Right cardiac atrium (tissue), 5 donors: ENCODE measurements around the gene PWP2. TPM values are rescaled to one million over a fixed set of nuclear protein-coding genes. Genes with fewer than 3 reads are reported as not detected.

ENCODE experiments used
- ATAC-seq, 2 donors: fragments of 200-7000 bp; cut with Tn5 transposase; one replicate each; pipeline versions ENCODE4 v1.8.0 to v1.9.1; 2020; ENCODE audit warnings: moderate library complexity in 2 of 2, mild to moderate bottlenecking in 1 of 2
- DNase-seq, 3 donors: peaks; one replicate each; pipeline ENCODE4 v3.0.0-alpha.2; 2020
- H3K27ac ChIP-seq: one replicate; pipeline ENCODE4 v1.5.1; 2013; ENCODE audit warnings: mild to moderate bottlenecking, low read length, control low read depth, moderate library complexity
- H3K27me3 ChIP-seq: one replicate; pipeline ENCODE4 v1.6.1; 2013; ENCODE audit not compliant: control insufficient read depth, insufficient read depth
- H3K4me1 ChIP-seq: one replicate; pipeline ENCODE4 v1.6.1; 2013; ENCODE audit warnings: low read length; ENCODE audit not compliant: control insufficient read depth, insufficient read depth
- H3K4me3 ChIP-seq: one replicate; pipeline ENCODE4 v1.5.1; 2013; ENCODE audit warnings: low read length, control low read depth
- H3K9me3 ChIP-seq: one replicate; pipeline ENCODE4 v1.6.1; 2013; ENCODE audit warnings: low read length; ENCODE audit not compliant: control insufficient read depth
- WGBS: extraction: QIAGEN DNeasy Blood & Tissue Kit; methylation state at CpG from one replicate; pipeline ENCODE4 v1.1.7; 2013; 5-methylcytosine and 5-hydroxymethylcytosine counted together
- intact Hi-C, 4 donors: fragments of 100-400 bp; cut with DNase I; formaldehyde crosslinking; loops; one replicate each; pipeline versions ENCODE4 v1.11.0 to v1.14.0; 2022 to 2023
- polyA plus RNA-seq: library from polyadenylated mRNA; stranded (reverse); fragments of 200-250 nt; gene quantifications from one replicate; pipeline ENCODE4 v1.2.3, GENCODE V29; 2013
- total RNA-seq, 4 donors: library from RNA; stranded (reverse); fragmentation: NEBNext Ultra II Directional; extraction: Animal tissue kit (Norgen Biotek cat#: 25700); gene quantifications; one replicate each; pipeline ENCODE4 v1.2.1, GENCODE V29; 2021
- donor health status: healthy with polysubstance abuse.
- donor health status: DM: no; HTN: yes; CAD: no.
- donor health status: DM: no; HTN: no; CAD: no.
- donor health status: DM: no; HTN: yes; CAD: no; lungs with severe emphysema.
- donor health status: DM: yes; HTN: yes; CAD: no.

Gene PWP2
- total and polyA plus RNA-seq, 5 donors: 0.94 to 8.9 (median 1.6) TPM

DNA sequence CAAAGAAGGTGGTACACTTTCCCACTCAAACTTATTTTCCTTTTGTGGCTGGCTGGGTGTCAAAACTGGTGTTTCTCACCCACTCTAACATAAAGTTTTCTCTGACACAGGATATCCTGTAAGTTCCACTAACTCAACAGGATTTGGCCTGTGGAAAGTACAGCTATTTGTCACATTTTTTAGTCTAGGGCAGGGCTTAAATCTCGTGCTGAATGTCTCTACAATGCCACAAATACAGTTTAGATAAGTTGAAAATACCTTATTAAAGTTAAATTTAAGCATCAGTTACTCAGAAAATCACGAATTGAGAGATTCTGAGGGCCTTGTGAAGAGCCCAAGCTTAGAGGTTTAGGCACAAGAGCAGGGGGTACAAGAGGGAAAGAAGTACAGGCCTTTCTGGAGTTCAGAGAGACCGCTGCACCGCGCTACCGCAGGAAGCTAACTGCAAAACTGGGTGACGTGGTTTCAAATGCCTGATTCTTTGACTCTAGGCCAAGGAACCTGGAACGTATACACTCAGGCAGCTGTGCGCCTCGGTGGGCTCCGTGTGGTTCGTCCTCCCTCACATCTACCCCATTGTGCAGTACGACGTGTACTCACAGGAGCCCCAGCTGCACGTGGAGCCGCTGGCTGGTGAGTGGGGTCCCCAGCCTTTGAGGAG is 23.4 kb upstream of the PWP2 start:
- Histone ChIP-seq H3K9me3 (no peaks in the 10 kb centered on the region), H3K4me3 (no peak overlapping the region), H3K4me1 (peaks cover 19% of the 10 kb centered on the region), H3K27ac (peak overlapping the region; percentile 11), H3K27me3 (no peaks in the 10 kb centered on the region)
- intact Hi-C loops: no loop called here
- WGBS: 69% methylated on average over 16 of the region's 16 CpGs
- no peak for DNase-seq
- ATAC-seq: peak in 1 of 2 donors; percentile 46

- DNase-seq (no peak), ATAC-seq (no peak)
- intact Hi-C loops: no loop called here
- no peaks in the 10 kb centered on the region for H3K27me3 ChIP-seq
- H3K27ac ChIP-seq: peak overlapping the region; percentile 3
- no peaks in the 10 kb centered on the region for H3K9me3 ChIP-seq
- H3K4me3 ChIP-seq: no peak overlapping the region
- H3K4me1 ChIP-seq: peaks cover 19% of the 10 kb centered on the region
- 88% methylated on average over 7 of the region's 7 CpGs for WGBS
These were observed 22.5 kb upstream of the PWP2 start for GRCh38 chr21:44084496-44085241.

- H3K27me3 ChIP-seq: no peaks in the 10 kb centered on the region
- H3K4me3 ChIP-seq: no peak overlapping the region
- peak overlapping the region; percentile 76 for H3K27ac ChIP-seq
- intact Hi-C loops: no loop called here
- no peaks in the 10 kb centered on the region for H3K9me3 ChIP-seq
- DNase-seq (peak in 1 of 3 donors; percentile 63), ATAC-seq (peak; percentile 55 to 59)
- 55% methylated on average over 15 of the region's 15 CpGs for WGBS
- H3K4me1 ChIP-seq: peaks cover 19% of the 10 kb centered on the region
These were observed 21.5 kb upstream of the PWP2 start for GRCh38 chr21:44085491-44086321.

- DNase-seq (no peak), ATAC-seq (peak; percentile 9 to 15)
- Histone ChIP-seq H3K27ac (peak overlapping the region; percentile 76), H3K4me3 (no peak overlapping the region), H3K27me3 (no peaks in the 10 kb centered on the region), H3K9me3 (no peaks in the 10 kb centered on the region), H3K4me1 (peaks cover 19% of the 10 kb centered on the region)
- intact Hi-C loops: no loop called here
- 68% methylated on average over 21 of the region's 21 CpGs for WGBS
These were observed 20.4 kb upstream of the PWP2 start for GRCh38 chr21:44086636-44087425.

DNA sequence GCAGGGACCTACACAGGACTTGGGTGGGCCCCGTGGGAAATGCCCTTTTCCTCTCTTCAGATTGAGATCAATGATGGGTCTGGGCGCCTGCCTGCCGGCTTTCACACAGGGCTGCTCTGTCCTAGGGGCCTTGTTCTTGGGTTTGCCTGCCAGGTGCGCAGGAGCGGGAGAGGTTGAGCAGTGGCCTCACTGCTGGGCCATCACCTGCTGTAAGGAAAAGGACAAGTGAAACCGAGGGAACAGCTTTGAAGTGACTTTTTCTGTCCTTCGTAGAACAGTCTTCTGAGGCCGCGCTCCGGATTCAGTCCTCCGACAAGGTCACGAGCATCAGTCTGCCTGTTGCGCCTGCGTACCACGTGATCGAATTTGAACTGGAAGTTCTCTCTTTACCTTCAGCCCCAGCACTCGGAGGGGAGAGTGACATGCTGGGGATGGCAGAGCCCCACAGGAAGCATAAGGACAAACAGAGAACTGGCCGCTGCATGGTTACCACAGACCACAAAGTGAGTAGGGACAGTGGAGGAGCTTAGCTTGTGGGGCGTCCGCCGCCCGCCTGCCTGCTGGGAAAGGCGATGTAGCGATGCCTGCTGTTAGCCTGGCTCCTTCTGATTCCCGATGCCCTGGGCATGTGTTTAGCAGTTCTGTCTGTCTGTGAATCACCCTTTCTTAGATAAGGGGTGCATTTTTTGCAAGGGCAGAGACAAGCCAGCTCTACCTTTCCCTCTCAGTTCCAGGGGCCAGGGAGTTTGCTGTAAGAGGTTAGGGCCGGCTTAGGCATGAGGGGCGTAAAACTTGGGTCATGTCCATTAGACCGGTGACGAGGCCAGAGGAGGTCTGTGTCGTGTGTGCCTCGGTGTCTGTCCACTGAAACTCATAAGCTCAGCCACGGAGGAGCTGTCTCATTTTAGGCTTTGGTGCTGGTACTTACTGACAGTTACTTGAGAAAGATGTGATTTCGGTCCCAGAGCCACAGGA is 19.5 kb upstream of the PWP2 start:
- H3K4me3 ChIP-seq: no peak overlapping the region
- H3K4me1 ChIP-seq: peaks cover 19% of the 10 kb centered on the region
- 82% methylated on average over 33 of the region's 33 CpGs for WGBS
- no peaks in the 10 kb centered on the region for H3K27me3 ChIP-seq
- intact Hi-C loops: no loop called here
- DNase-seq: no peak
- no peak for ATAC-seq
- no peak overlapping the region for H3K27ac ChIP-seq
- no peaks in the 10 kb centered on the region for H3K9me3 ChIP-seq

- Histone ChIP-seq H3K27me3 (no peaks in the 10 kb centered on the region), H3K9me3 (no peaks in the 10 kb centered on the region)
- intact Hi-C loops: no loop called here
These were observed 18.8 kb upstream of the PWP2 start for GRCh38 chr21:44088401-44088780.

DNA sequence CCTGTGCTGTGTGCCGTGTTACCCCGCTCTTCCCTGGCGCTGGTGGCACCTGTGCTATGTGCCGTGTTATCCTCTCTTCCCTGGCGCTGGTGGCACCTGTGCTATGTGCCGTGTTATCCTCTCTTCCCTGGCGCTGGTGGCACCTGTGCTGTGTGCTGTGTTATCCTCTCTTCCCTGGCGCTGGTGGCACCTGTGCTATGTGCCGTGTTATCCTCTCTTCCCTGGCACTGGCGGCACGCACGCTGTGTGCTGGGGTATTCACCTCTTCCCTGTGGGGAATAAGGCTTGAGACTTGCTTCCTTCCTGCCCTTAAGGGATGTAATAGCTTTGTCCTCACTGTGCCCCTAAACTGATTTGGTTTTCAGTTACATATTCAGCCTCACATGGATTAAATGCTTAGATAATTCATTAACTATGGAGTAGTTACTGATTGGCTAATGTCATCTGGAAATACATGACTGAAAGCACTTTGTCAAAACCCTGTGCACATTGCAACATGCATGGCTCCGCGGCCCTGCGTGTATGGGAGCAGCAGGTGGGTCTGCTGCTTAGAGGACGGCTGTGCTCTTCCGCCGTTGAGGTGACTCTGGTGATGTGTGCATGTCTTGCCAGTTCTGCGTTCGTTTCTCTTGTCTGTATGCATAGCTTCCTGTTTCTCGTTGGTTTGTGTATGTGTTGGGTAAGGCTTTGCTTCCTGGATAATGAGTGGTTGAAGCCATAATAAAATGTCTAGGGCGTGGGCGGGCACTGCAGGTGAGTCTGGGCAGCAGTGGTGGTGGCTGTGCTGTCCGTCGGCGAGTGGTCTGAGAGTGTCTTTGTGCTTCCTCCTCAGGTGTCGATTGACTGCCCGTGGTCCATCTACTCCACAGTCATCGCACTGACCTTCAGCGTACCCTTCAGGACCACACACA is 17.9 kb upstream of the PWP2 start:
- Histone ChIP-seq H3K27ac (no peak overlapping the region), H3K4me3 (no peak overlapping the region), H3K4me1 (peaks cover 17% of the 10 kb centered on the region), H3K9me3 (no peaks in the 10 kb centered on the region), H3K27me3 (no peaks in the 10 kb centered on the region)
- 87% methylated on average over 30 of the region's 30 CpGs for WGBS
- intact Hi-C loops: no loop called here
- DNase-seq (peak in 1 of 3 donors; percentile 43), ATAC-seq (no peak)

More at GRCh38 chr21:44088401-44088780, 18.8 kb upstream of the PWP2 start:
- peaks cover 19% of the 10 kb centered on the region for H3K4me1 ChIP-seq
- WGBS: 91% methylated on average over 18 of the region's 18 CpGs
- no peak for ATAC-seq
- no peak for DNase-seq
- H3K4me3 ChIP-seq: no peak overlapping the region
- no peak overlapping the region for H3K27ac ChIP-seq

GRCh38 chr21:44090325-44090724 is 16.9 kb upstream of the PWP2 start:
- intact Hi-C loops: no loop called here
- no peaks in the 10 kb centered on the region for H3K27me3 ChIP-seq
- WGBS: 93% methylated on average over 8 of the region's 8 CpGs
- H3K4me3 ChIP-seq: no peak overlapping the region
- DNase-seq: no peak
- peaks cover 12% of the 10 kb centered on the region for H3K4me1 ChIP-seq
- no peak overlapping the region for H3K27ac ChIP-seq
- H3K9me3 ChIP-seq: no peaks in the 10 kb centered on the region
- ATAC-seq: peak in 1 of 2 donors; percentile 4

DNA sequence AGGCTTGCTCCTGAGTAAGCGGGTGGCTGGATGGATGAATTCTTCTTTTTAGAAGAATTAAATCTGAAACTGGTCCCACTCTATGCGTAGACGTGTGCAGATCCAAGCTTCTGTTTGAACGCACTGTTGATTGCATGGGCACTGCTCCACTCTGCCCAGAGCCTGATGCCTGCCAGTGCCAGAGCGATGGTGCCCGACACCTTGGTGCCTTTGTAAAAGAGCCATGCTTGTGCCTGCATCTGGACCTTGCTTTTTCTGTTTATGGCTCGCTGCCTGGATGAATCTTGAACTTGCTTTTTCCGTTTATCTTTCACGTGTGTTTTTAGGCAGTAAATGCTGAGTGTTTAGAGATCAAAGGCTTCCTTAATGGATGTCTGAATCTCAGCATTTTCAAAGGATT is 15.0 kb upstream of the PWP2 start:
- WGBS: 75% methylated on average over 9 of the region's 9 CpGs

More for the DNA sequence above, 15.0 kb upstream of the PWP2 start:
- ATAC-seq: peak in 1 of 2 donors; percentile 48
- intact Hi-C loops: no loop called here
- H3K4me1 ChIP-seq: peaks cover 4% of the 10 kb centered on the region
- H3K4me3 ChIP-seq: no peak overlapping the region
- H3K9me3 ChIP-seq: no peaks in the 10 kb centered on the region
- DNase-seq: no peak
- no peak overlapping the region for H3K27ac ChIP-seq
- no peaks in the 10 kb centered on the region for H3K27me3 ChIP-seq
